Measurements from ENCODE around the gene SLC15A1. TPM values are rescaled to one million over a fixed set of nuclear protein-coding genes. Genes with fewer than 3 reads are reported as not detected.

Gene SLC15A1
- total and polyA plus RNA-seq, 10 donors, result 0.03 TPM; not detected in 8

GRCh38 chr13:98778749-98779148 lies 26.3 kb upstream of the SLC15A1 start:
- Histone ChIP-seq H3K4me3 (no peak overlapping the region), H3K4me1 (no peaks in the 10 kb centered on the region), H3K9me3 (no peaks in the 10 kb centered on the region), H3K27ac (no peak overlapping the region), H3K27me3 (replicated peaks in 1 of 7) (peaks cover 0 to 21% (median 0%) of the 10 kb centered on the region in 7 donors), H3K36me3 (no peaks in the 10 kb centered on the region)
- intact Hi-C loops (cut with DNase I; ENCODE audit: low total_unique reads), result no loop called here
- TF ChIP-seq POLR2A (IDR thresholded peaks at IDR 0.05) (no peak), POLR2AphosphoS5 (IDR thresholded peaks at IDR 0.05) (no peak), CTCF (IDR thresholded peaks at IDR 0.05 in 8 of 11, conservative IDR thresholded peaks at IDR 0.05 in 3 of 11) (no peak)
- DNase-seq, result no peak
- 73 to 77% (median 75%) methylated on average over 8 of the region's 8 CpGs for WGBS, 5 donors

- Histone ChIP-seq H3K27ac (no peak overlapping the region), H3K4me3 (no peak overlapping the region), H3K36me3 (no peaks in the 10 kb centered on the region), H3K27me3 (replicated peaks in 1 of 7) (peaks cover 0 to 16% (median 0%) of the 10 kb centered on the region in 7 donors), H3K4me1 (no peaks in the 10 kb centered on the region), H3K9me3 (no peaks in the 10 kb centered on the region)
- intact Hi-C loops (cut with DNase I; ENCODE audit: low total_unique reads), result no loop called here
- no peak for TF ChIP-seq POLR2A (IDR thresholded peaks at IDR 0.05)
- no peak for TF ChIP-seq POLR2AphosphoS5 (IDR thresholded peaks at IDR 0.05)
- TF ChIP-seq CTCF (IDR thresholded peaks at IDR 0.05 in 8 of 11, conservative IDR thresholded peaks at IDR 0.05 in 3 of 11), result no peak
- 75 to 96% (median 86%) methylated on average over 5 of the region's 5 CpGs for WGBS, 5 donors
- no peak for DNase-seq
These were observed 24.2 kb upstream of the SLC15A1 start for GRCh38 chr13:98776644-98777043.

- Histone ChIP-seq H3K36me3 (no peaks in the 10 kb centered on the region), H3K27ac (no peak overlapping the region), H3K4me1 (no peaks in the 10 kb centered on the region), H3K4me3 (no peak overlapping the region), H3K27me3 (replicated peaks in 1 of 7) (peaks cover 0 to 10% (median 0%) of the 10 kb centered on the region in 7 donors), H3K9me3 (no peaks in the 10 kb centered on the region)
- WGBS, 5 donors, result 88 to 92% (median 89%) methylated on average over 21 to 22 of the region's 22 CpGs
- intact Hi-C loops (cut with DNase I; ENCODE audit: low total_unique reads), result no loop called here
- no peak for DNase-seq
- TF ChIP-seq POLR2A (IDR thresholded peaks at IDR 0.05) (no peak), POLR2AphosphoS5 (IDR thresholded peaks at IDR 0.05) (no peak), CTCF (IDR thresholded peaks at IDR 0.05 in 8 of 11, conservative IDR thresholded peaks at IDR 0.05 in 3 of 11) (no peak)
These were observed 23.5 kb upstream of the SLC15A1 start for GRCh38 chr13:98775844-98776598.

GRCh38 chr13:98775386-98775785 lies 22.9 kb upstream of the SLC15A1 start:
- no peaks in the 10 kb centered on the region for H3K4me1 ChIP-seq

More at GRCh38 chr13:98775386-98775785, 22.9 kb upstream of the SLC15A1 start:
- H3K27ac ChIP-seq, result no peak overlapping the region
- intact Hi-C loops (cut with DNase I; ENCODE audit: low total_unique reads), result no loop called here
- TF ChIP-seq POLR2A (IDR thresholded peaks at IDR 0.05), result no peak
- TF ChIP-seq POLR2AphosphoS5 (IDR thresholded peaks at IDR 0.05), result no peak
- no peak for TF ChIP-seq CTCF (IDR thresholded peaks at IDR 0.05 in 8 of 11, conservative IDR thresholded peaks at IDR 0.05 in 3 of 11)
- no peaks in the 10 kb centered on the region for H3K9me3 ChIP-seq
- DNase-seq, result no peak
- 81 to 88% (median 85%) methylated on average over 15 of the region's 15 CpGs for whole genome bisulfite sequencing, 5 donors
- H3K27me3 ChIP-seq (replicated peaks in 1 of 7), result peaks cover 0 to 10% (median 0%) of the 10 kb centered on the region in 7 donors
- H3K36me3 ChIP-seq, result no peaks in the 10 kb centered on the region
- H3K4me3 ChIP-seq, result no peak overlapping the region
